Measurements from ENCODE around the gene FER.

FER gene

DNA sequence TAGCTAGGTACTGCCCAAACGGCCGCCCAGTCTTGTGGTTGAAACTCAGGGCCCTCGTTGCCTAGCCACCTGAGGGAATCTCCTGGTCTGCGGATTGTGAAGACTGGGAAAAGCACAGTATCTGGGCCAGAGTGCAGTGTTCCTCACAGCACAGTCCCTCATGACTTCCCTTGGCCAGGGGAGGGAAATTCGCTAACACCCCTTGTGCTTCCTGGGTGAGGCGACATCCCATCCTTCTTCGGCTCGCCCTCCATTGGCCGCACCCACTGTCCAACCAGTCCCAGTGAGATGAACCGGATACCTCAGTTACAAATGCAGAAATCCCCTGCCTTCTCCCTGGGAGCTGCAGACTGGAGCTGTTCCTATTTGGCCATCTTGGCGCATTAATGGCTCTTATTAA, 250.5 kb downstream of the FER start:
- Histone ChIP-seq H3K36me3 (replicated peaks; ENCODE audit: low read depth, low read length) (no peaks in the 10 kb centered on the region), H3K27me3 (ENCODE audit: low read depth, low read length) (no peaks in the 10 kb centered on the region), H3K27ac (ENCODE audit: low read length) (no peak overlapping the region), H3K79me2 (ENCODE audit: low read length) (no peaks in the 10 kb centered on the region), H3K4me1 (ENCODE audit: low read length) (no peaks in the 10 kb centered on the region), H3K4me3 (ENCODE audit: low read length) (no peak overlapping the region), H2AFZ (ENCODE audit: low read depth, low read length) (no peak overlapping the region), H3K9me3 (ENCODE audit: insufficient read depth, low read length) (no peaks in the 10 kb centered on the region), H3K9ac (ENCODE audit: low read length) (no peak overlapping the region), H3K4me2 (ENCODE audit: low read length) (no peak overlapping the region), H4K20me1 (ENCODE audit: insufficient read depth, low read length) (no peaks in the 10 kb centered on the region)
- TF ChIP-seq, protein P1, sequence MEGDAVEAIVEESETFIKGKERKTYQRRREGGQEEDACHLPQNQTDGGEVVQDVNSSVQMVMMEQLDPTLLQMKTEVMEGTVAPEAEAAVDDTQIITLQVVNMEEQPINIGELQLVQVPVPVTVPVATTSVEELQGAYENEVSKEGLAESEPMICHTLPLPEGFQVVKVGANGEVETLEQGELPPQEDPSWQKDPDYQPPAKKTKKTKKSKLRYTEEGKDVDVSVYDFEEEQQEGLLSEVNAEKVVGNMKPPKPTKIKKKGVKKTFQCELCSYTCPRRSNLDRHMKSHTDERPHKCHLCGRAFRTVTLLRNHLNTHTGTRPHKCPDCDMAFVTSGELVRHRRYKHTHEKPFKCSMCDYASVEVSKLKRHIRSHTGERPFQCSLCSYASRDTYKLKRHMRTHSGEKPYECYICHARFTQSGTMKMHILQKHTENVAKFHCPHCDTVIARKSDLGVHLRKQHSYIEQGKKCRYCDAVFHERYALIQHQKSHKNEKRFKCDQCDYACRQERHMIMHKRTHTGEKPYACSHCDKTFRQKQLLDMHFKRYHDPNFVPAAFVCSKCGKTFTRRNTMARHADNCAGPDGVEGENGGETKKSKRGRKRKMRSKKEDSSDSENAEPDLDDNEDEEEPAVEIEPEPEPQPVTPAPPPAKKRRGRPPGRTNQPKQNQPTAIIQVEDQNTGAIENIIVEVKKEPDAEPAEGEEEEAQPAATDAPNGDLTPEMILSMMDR (IDR thresholded peaks at IDR 0.05; ENCODE audit: low read depth, low read length): no peak
- no peak for TF ChIP-seq EZH2phosphoT487 (IDR thresholded peaks at IDR 0.05; ENCODE audit: low read depth)

DNA sequence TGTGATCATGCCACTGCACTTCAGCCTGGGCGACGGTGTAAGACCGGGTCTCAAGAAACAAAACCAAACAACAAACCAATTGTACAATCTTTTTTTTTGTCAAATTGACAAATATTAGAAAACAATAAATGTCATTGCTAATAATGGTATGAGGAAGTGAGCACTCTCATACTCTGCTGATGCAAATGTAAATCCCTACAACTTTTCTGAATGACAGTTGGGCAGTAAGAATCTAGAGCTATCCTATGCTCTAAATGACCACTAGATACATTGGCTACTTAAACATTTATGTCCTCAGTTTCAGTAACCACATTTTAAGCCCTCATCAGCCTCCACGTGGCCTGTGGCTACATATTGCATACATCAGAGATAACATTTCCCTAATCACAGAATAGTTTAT, 256.2 kb downstream of the FER start:
- Histone ChIP-seq H4K20me1 (ENCODE audit: insufficient read depth, low read length) (no peaks in the 10 kb centered on the region), H3K4me2 (ENCODE audit: low read length) (no peak overlapping the region), H3K36me3 (replicated peaks; ENCODE audit: low read depth, low read length) (no peaks in the 10 kb centered on the region), H3K27ac (ENCODE audit: low read length) (no peak overlapping the region), H3K9me3 (ENCODE audit: insufficient read depth, low read length) (no peaks in the 10 kb centered on the region), H3K4me1 (ENCODE audit: low read length) (peaks cover 5% of the 10 kb centered on the region; the same call in 1 of the 2 replicates), H3K9ac (ENCODE audit: low read length) (no peak overlapping the region), H3K79me2 (ENCODE audit: low read length) (no peaks in the 10 kb centered on the region), H2AFZ (ENCODE audit: low read depth, low read length) (no peak overlapping the region), H3K27me3 (ENCODE audit: low read depth, low read length) (no peaks in the 10 kb centered on the region), H3K4me3 (ENCODE audit: low read length) (no peak overlapping the region)
- no peak for TF ChIP-seq EZH2phosphoT487 (IDR thresholded peaks at IDR 0.05; ENCODE audit: low read depth)
- TF ChIP-seq, protein P1 (IDR thresholded peaks at IDR 0.05; ENCODE audit: low read depth, low read length): no peak

DNA sequence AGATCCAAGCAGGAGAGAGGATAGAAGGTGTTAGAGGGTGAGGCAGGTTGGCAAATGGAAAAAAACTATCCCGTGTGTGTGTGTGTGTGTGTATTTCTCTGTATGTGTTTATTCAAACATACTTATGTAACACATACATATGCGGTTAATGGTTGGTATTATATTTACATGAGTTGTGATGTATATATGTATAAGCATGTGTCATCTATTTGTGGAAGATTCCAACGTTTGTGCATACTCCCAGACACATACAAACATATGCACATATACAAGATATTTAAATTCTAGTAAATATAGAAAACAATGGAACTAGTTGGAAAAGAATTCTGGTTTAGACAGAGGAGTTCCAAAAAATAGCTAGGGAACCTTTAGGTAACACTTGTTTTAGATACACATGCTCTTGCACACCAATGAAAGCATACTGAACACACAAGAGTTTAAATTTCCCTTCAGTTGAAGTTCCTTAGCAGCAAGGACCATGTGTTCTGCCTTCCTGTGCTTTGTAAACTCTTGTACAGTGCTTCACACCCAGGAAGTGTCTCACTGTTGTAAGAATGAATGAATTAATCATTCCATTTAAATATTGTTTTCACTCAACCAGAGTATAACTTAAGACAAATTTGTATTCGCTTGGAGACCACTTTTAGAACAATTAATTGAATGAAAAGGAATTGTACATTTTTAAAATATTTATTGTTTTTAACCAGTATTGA, 257.8 kb downstream of the FER start:
- Histone ChIP-seq H3K79me2 (ENCODE audit: low read length) (no peaks in the 10 kb centered on the region), H2AFZ (ENCODE audit: low read depth, low read length) (no peak overlapping the region), H3K9me3 (ENCODE audit: insufficient read depth, low read length) (no peaks in the 10 kb centered on the region), H3K9ac (ENCODE audit: low read length) (no peak overlapping the region), H3K27ac (ENCODE audit: low read length) (no peak overlapping the region), H3K4me2 (ENCODE audit: low read length) (no peak overlapping the region), H4K20me1 (ENCODE audit: insufficient read depth, low read length) (no peaks in the 10 kb centered on the region), H3K27me3 (ENCODE audit: low read depth, low read length) (no peaks in the 10 kb centered on the region), H3K4me1 (ENCODE audit: low read length) (peaks cover 5% of the 10 kb centered on the region; the same call in 1 of the 2 replicates), H3K36me3 (replicated peaks; ENCODE audit: low read depth, low read length) (no peaks in the 10 kb centered on the region), H3K4me3 (ENCODE audit: low read length) (no peak overlapping the region)
- no peak for TF ChIP-seq EZH2phosphoT487 (IDR thresholded peaks at IDR 0.05; ENCODE audit: low read depth)
- TF ChIP-seq, protein P1 (IDR thresholded peaks at IDR 0.05; ENCODE audit: low read depth, low read length): no peak

DNA sequence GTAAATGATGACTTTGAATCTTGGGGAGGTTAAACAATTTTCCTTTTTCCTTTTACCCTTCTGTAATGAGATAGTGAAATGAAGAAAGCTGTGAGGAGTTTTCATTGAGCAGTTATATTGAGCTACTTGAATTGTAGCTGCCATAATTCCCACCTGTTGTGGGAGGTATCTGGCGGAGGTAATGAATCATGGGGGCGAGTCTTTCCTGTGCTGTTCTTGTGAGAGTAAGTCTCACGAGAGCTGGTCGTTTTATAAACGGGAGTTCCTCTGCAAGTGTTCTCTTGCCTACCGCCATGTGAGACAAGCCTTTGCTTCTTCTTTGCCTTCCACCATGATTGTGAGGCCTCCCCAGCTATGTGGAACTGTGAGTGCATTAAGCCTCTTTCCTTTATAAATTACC, 258.4 kb downstream of the FER start:
- Histone ChIP-seq H3K36me3 (replicated peaks; ENCODE audit: low read depth, low read length) (no peaks in the 10 kb centered on the region), H3K4me2 (ENCODE audit: low read length) (no peak overlapping the region), H3K4me1 (ENCODE audit: low read length) (peaks cover 5% of the 10 kb centered on the region; the same call in 1 of the 2 replicates), H3K27me3 (ENCODE audit: low read depth, low read length) (no peaks in the 10 kb centered on the region), H3K9me3 (ENCODE audit: insufficient read depth, low read length) (no peaks in the 10 kb centered on the region), H3K9ac (ENCODE audit: low read length) (no peak overlapping the region), H2AFZ (ENCODE audit: low read depth, low read length) (no peak overlapping the region), H4K20me1 (ENCODE audit: insufficient read depth, low read length) (no peaks in the 10 kb centered on the region), H3K4me3 (ENCODE audit: low read length) (no peak overlapping the region), H3K27ac (ENCODE audit: low read length) (no peak overlapping the region), H3K79me2 (ENCODE audit: low read length) (no peaks in the 10 kb centered on the region)
- TF ChIP-seq, protein P1 (IDR thresholded peaks at IDR 0.05; ENCODE audit: low read depth, low read length): no peak
